A549 (cell line): ENCODE data around the gene TRAPPC2L. TPM values are rescaled to one million over a fixed set of nuclear protein-coding genes. Genes with fewer than 3 reads are reported as not detected.

ENCODE experiments used
- ATAC-seq, 2 experiments: fragments of 200-7000 bp in 1 of 2; fragments of >200 bp in 1 of 2; cut with Nextera tagmentation in 1 of 2; cut with Tn5 transposase in 1 of 2; 3 replicates each; pipeline versions ENCODE4 v1.8.0 to v1.9.1; 2018 to 2020; ENCODE audit warnings: mild to moderate bottlenecking in 1 of 2, moderate library complexity in 1 of 2
- CTCF ChIA-PET: fragments of 300-600 bp; sonication (Branson Sonifier 250); formaldehyde crosslinking; extraction: SDS; loops from one replicate; lab custom pipeline; 2021; ENCODE audit warnings: antibody characterized with exemption, inconsistent platforms; lab: Yijun Ruan, JAX
- POLR2A ChIA-PET: fragments of 350-600 bp; formaldehyde crosslinking; extraction: SDS; loops from one replicate; lab custom pipeline; 2021; ENCODE audit warnings: antibody characterized with exemption, inconsistent platforms; lab: Yijun Ruan, JAX
- DNase-seq, 2 experiments: peaks; one replicate each; pipeline versions ENCODE4 v3.0.0 to v3.0.0-alpha.2; 2011 to 2016; ENCODE audit warnings: low read depth in 1 of 2, low spot score in 1 of 2
- FAIRE-seq: peaks from 2 replicates; lab custom pipeline; 2011; peaks lifted over from hg19 to GRCh38; lab: Jason Lieb, UNC
- H3K27ac ChIP-seq, 2 experiments: fragments of >200 bp; sonication (Bioruptor Twin); formaldehyde crosslinking; 3 replicates each; pipeline ENCODE4 v1.5.1; 2016 to 2017
- H3K4me1 ChIP-seq: fragments of >200 bp; sonication (Bioruptor Twin); formaldehyde crosslinking; 3 replicates; pipeline ENCODE4 v1.6.1; 2016
- H3K4me2 ChIP-seq: fragments of >200 bp; sonication (Bioruptor Twin); formaldehyde crosslinking; 3 replicates; pipeline ENCODE4 v1.6.1; 2016
- H3K4me3 ChIP-seq: fragments of >200 bp; sonication (Bioruptor Twin); formaldehyde crosslinking; 3 replicates; pipeline ENCODE4 v1.5.1; 2016
- H3K9me3 ChIP-seq: fragments of >200 bp; sonication (Bioruptor Twin); formaldehyde crosslinking; 3 replicates; pipeline ENCODE4 v1.6.1; 2016
- ATOH8 ChIP-seq: fragments of 250-450 bp; sonication (Bioruptor Pico); IDR thresholded peaks from 2 replicates; pipeline ENCODE4 v1.5.0; 2020; ENCODE audit warnings: low read depth, mild to moderate bottlenecking, moderate library complexity
- EP300 ChIP-seq, 2 experiments: fragments of >200 bp; sonication (Bioruptor Twin); formaldehyde crosslinking; IDR thresholded peaks; 2 replicates in 1 of 2; 3 replicates in 1 of 2; pipeline ENCODE4 v1.6.1; 2016 to 2017
- ESRRA ChIP-seq: fragments of 150-350 bp; IDR thresholded peaks from 2 replicates; pipeline ENCODE4 v1.6.1; 2014; ENCODE audit warnings: mild to moderate bottlenecking, low read length, borderline replicate concordance
- FOSL2 ChIP-seq, 2 experiments: fragments of 450-650 bp in 1 of 2; fragments of >200 bp in 1 of 2; sonication (Bioruptor Twin) in 1 of 2; formaldehyde crosslinking; IDR thresholded peaks; 2 replicates each; pipeline versions ENCODE4 v1.5.0 to v1.6.1; 2016 to 2020; ENCODE audit warnings: mild to moderate bottlenecking in 1 of 2, moderate library complexity in 1 of 2
- HMGXB4 ChIP-seq: fragments of 250-450 bp; sonication (Bioruptor Pico); IDR thresholded peaks from 2 replicates; pipeline ENCODE4 v1.5.0; 2021; ENCODE audit warnings: mild to moderate bottlenecking, moderate library complexity, borderline replicate concordance
- HOXB13 ChIP-seq: fragments of 250-450 bp; sonication (Bioruptor Pico); IDR thresholded peaks from 2 replicates; pipeline ENCODE4 v1.5.0; 2020; ENCODE audit warnings: low read depth, mild to moderate bottlenecking, moderate library complexity
- JUN ChIP-seq, 2 experiments: fragments of >200 bp; sonication (Bioruptor Twin); formaldehyde crosslinking; IDR thresholded peaks; 2 replicates in 1 of 2; 3 replicates in 1 of 2; pipeline ENCODE4 v1.6.1; 2016 to 2017
- JUNB ChIP-seq: fragments of >200 bp; sonication (Bioruptor Twin); formaldehyde crosslinking; IDR thresholded peaks from 2 replicates; pipeline ENCODE4 v1.6.1; 2016
- KDM5A ChIP-seq: fragments of 200-600 bp; sonication (generic); IDR thresholded peaks from 2 replicates; pipeline ENCODE4 v1.6.1; 2016; ENCODE audit warnings: antibody characterized with exemption, mild to moderate bottlenecking
- MAFK ChIP-seq: fragments of 450-650 bp; IDR thresholded peaks from 2 replicates; pipeline ENCODE4 v1.6.1; 2014; ENCODE audit not compliant: partially characterized antibody
- MAX ChIP-seq: IDR thresholded peaks from 2 replicates; pipeline ENCODE4 v1.6.1; 2012
- MYC ChIP-seq: IDR thresholded peaks from 2 replicates; pipeline ENCODE4 v1.6.1; 2012; ENCODE audit warnings: mild to moderate bottlenecking, inconsistent platforms, low read length, improper control_type of control experiment, borderline replicate concordance
- NR3C1 ChIP-seq: fragments of >200 bp; sonication (Bioruptor Twin); formaldehyde crosslinking; IDR thresholded peaks from 3 replicates; pipeline ENCODE4 v1.6.1; 2017
- POLR2A ChIP-seq: IDR thresholded peaks from 2 replicates; pipeline ENCODE4 v1.6.1; 2012; ENCODE audit warnings: mild to moderate bottlenecking, low read length
- POLR2AphosphoS2 ChIP-seq: conservative IDR thresholded peaks from 2 replicates; pipeline ENCODE4 v1.6.1; 2012; ENCODE audit warnings: low read length, improper control_type of control experiment, inconsistent platforms
- RAD21 ChIP-seq, 2 experiments: fragments of >200 bp in 1 of 2; sonication (Bioruptor Twin) in 1 of 2; formaldehyde crosslinking in 1 of 2; IDR thresholded peaks in 1 of 2; conservative IDR thresholded peaks in 1 of 2; 2 replicates in 1 of 2; 3 replicates in 1 of 2; pipeline ENCODE4 v1.6.1; 2012 to 2018; ENCODE audit warnings: inconsistent platforms in 1 of 2
- RARB ChIP-seq: fragments of 250-450 bp; sonication (Bioruptor Pico); IDR thresholded peaks from 2 replicates; pipeline ENCODE4 v1.8.0; 2021; ENCODE audit warnings: mild to moderate bottlenecking, moderate library complexity
- REST ChIP-seq: fragments of 200-600 bp; sonication (generic); IDR thresholded peaks from 2 replicates; pipeline ENCODE4 v1.6.1; 2016; ENCODE audit warnings: antibody characterized with exemption, mild to moderate bottlenecking, moderate library complexity
- TFCP2L1 ChIP-seq: fragments of 250-450 bp; sonication (Bioruptor Pico); IDR thresholded peaks from 2 replicates; pipeline ENCODE4 v1.5.0; 2021; ENCODE audit warnings: mild to moderate bottlenecking
- TP53 ChIP-seq: fragments of 250-450 bp; sonication (Bioruptor Pico); IDR thresholded peaks from 2 replicates; pipeline ENCODE4 v1.5.0; 2021; ENCODE audit warnings: mild to moderate bottlenecking, moderate library complexity
- USF2 ChIP-seq: fragments of 450-650 bp; IDR thresholded peaks from 2 replicates; pipeline ENCODE4 v1.6.1; 2014; ENCODE audit warnings: antibody characterized with exemption
- ZFP36 ChIP-seq: fragments of 450-650 bp; IDR thresholded peaks from 2 replicates; pipeline ENCODE4 v1.6.1; 2014; ENCODE audit warnings: borderline replicate concordance; ENCODE audit not compliant: partially characterized antibody
- ZNF302 ChIP-seq: fragments of 250-450 bp; sonication (Bioruptor Pico); IDR thresholded peaks from 2 replicates; pipeline ENCODE4 v1.9.0; 2021; ENCODE audit warnings: inconsistent platforms, mild to moderate bottlenecking, moderate library complexity
- ZSCAN20 ChIP-seq: fragments of 250-450 bp; sonication (Bioruptor Pico); IDR thresholded peaks from 2 replicates; pipeline ENCODE4 v1.8.0; 2022; ENCODE audit warnings: mild to moderate bottlenecking, moderate library complexity
- WGBS: methylation state at CpG from one replicate; pipeline ENCODE4 v1.1.6; 2017; ENCODE audit errors: missing lambda C conversion rate; 5-methylcytosine and 5-hydroxymethylcytosine counted together
- polyA plus RNA-seq, 4 experiments: library from polyadenylated mRNA; depleted of rRNA in 3 of 4; stranded (reverse); fragments of >200 nt; fragmentation: RNase III in 1 of 4; extraction: RNeasy Plus Mini Kit Qiagen cat#74134 plus additional on column Dnase treatment in 1 of 4; gene quantifications; 2 replicates in 3 of 4; 3 replicates in 1 of 4; pipeline ENCODE4 v1.2.3, GENCODE V29; 2011 to 2017

TRAPPC2L gene
- polyA plus RNA-seq, 2 of the 4 experiments (the other 2 are of a cell fraction), result 70.3 to 80.2 TPM

GRCh38 chr16:88834670-88835069 lies 22.3 kb upstream of the TRAPPC2L start:
- ChIA-PET POLR2A (no interaction called here), CTCF (interaction anchor here (0.8 to 1.0 kb wide), 2 partner anchors 18 to 332 kb away, joined by 3 read pairs; no protein-coding TSS in a partner anchor)
- ATAC-seq (no peak), DNase-seq (no peak), FAIRE-seq (no peak)
- H3K9me3 ChIP-seq, result no peaks in the 10 kb centered on the region
- H3K27ac ChIP-seq, result no peak overlapping the region
- 92% methylated on average over 10 of the region's 13 CpGs for WGBS
- no peaks in the 10 kb centered on the region for H3K4me1 ChIP-seq
- no peak overlapping the region for H3K4me2 ChIP-seq
- H3K4me3 ChIP-seq, result no peak overlapping the region
- TF ChIP-seq EP300 (IDR thresholded peaks at IDR 0.05) (no peak), ESRRA (no peak)

GRCh38 chr16:88835383-88835782 lies 21.5 kb upstream of the TRAPPC2L start:
- H3K27ac ChIP-seq, result no peak overlapping the region
- no peak overlapping the region for H3K4me3 ChIP-seq
- POLR2A ChIA-PET, result no interaction called here
- CTCF ChIA-PET, result interaction anchor here (0.7 to 1.0 kb wide), 2 partner anchors 10 to 19 kb away, joined by 3 read pairs; no protein-coding TSS in a partner anchor
- H3K4me2 ChIP-seq, result no peak overlapping the region
- no peak for TF ChIP-seq NR3C1
- TF ChIP-seq KDM5A, result no peak
- no peak for TF ChIP-seq MAFK
- no peak for TF ChIP-seq POLR2A
- no peak for ATAC-seq
- DNase-seq, result no peak
- no peaks in the 10 kb centered on the region for H3K4me1 ChIP-seq
- H3K9me3 ChIP-seq, result no peaks in the 10 kb centered on the region
- no peak for FAIRE-seq
- WGBS, result 90% methylated on average over 11 of the region's 11 CpGs

- ChIA-PET POLR2A (no interaction called here), CTCF (interaction anchor here (0.7 to 1.0 kb wide), 2 partner anchors 19 to 150 kb away, joined by 3 read pairs; no protein-coding TSS in a partner anchor)
- no peak overlapping the region for H3K4me3 ChIP-seq
- no peak overlapping the region for H3K4me2 ChIP-seq
- WGBS, result 93% methylated on average over 21 of the region's 33 CpGs
- DNase-seq (no peak), ATAC-seq (no peak), FAIRE-seq (no peak)
- H3K27ac ChIP-seq, result no peak overlapping the region
- no peaks in the 10 kb centered on the region for H3K4me1 ChIP-seq
- no peaks in the 10 kb centered on the region for H3K9me3 ChIP-seq
- TF ChIP-seq MAFK (no peak), KDM5A (no peak), TFCP2L1 (CRISPR knock-in tag) (no peak), MAX (no peak), ESRRA (no peak), JUN (IDR thresholded peaks at IDR 0.05) (no peak), MYC (no peak), HOXB13 (CRISPR knock-in tag) (no peak), ZSCAN20 (CRISPR knock-in tag) (no peak)
Measured at GRCh38 chr16:88835818-88836217, 21.1 kb upstream of the TRAPPC2L start.

GRCh38 chr16:88836791-88837190 lies 20.1 kb upstream of the TRAPPC2L start:
- WGBS, result 88% methylated on average over 17 of the region's 17 CpGs
- H3K4me1 ChIP-seq, result no peaks in the 10 kb centered on the region
- DNase-seq (no peak), ATAC-seq (no peak), FAIRE-seq (no peak)
- ChIA-PET CTCF (interaction anchor here (0.6 kb wide), 1 partner anchor 52 kb away, joined by 3 read pairs; no protein-coding TSS in a partner anchor), POLR2A (no interaction called here)
- H3K27ac ChIP-seq, result no peak overlapping the region
- no peaks in the 10 kb centered on the region for H3K9me3 ChIP-seq
- no peak overlapping the region for H3K4me2 ChIP-seq
- no peak overlapping the region for H3K4me3 ChIP-seq
- no peak for TF ChIP-seq MAFK
- no peak for TF ChIP-seq FOSL2 (IDR thresholded peaks at IDR 0.05)
- no peak for TF ChIP-seq FOSL2 (CRISPR knock-in tag; IDR thresholded peaks at IDR 0.05)
- TF ChIP-seq RARB, result no peak
- TF ChIP-seq ZFP36, result no peak
- TF ChIP-seq ZNF302, result no peak
- no peak for TF ChIP-seq JUNB
- no peak for TF ChIP-seq HOXB13 (CRISPR knock-in tag)
- TF ChIP-seq ATOH8 (CRISPR knock-in tag), result no peak
- no peak for TF ChIP-seq RAD21 (conservative IDR thresholded peaks at IDR 0.05 in 1 of 2, IDR thresholded peaks at IDR 0.05 in 1 of 2)
- TF ChIP-seq POLR2AphosphoS2, result no peak
- TF ChIP-seq HMGXB4, result no peak
- no peak for TF ChIP-seq TP53 (CRISPR knock-in tag)
- TF ChIP-seq USF2, result no peak
- TF ChIP-seq REST, result no peak
